GF-D8 (cell line): Measurements from ENCODE around the gene MDGA2.

ENCODE experiments used
- DNase-seq: peaks from one replicate; lab custom pipeline; 2025; lab: John Stamatoyannopoulos, UW

The MDGA2 gene

GRCh38 chr14:47120645-47121044 lies 554.8 kb downstream of the MDGA2 start:
- DNase-seq: no peak

- DNase-seq: no peak
Observed at GRCh38 chr14:47103771-47104170, 571.6 kb downstream of the MDGA2 start.

- no peak for DNase-seq
Observed at GRCh38 chr14:47102472-47102871, 572.9 kb downstream of the MDGA2 start.

- DNase-seq: no peak
Observed at GRCh38 chr14:47085678-47086077, 589.7 kb downstream of the MDGA2 start.

- no peak for DNase-seq
Observed at GRCh38 chr14:47065326-47065725, 610.1 kb downstream of the MDGA2 start.

- DNase-seq: no peak
Observed at GRCh38 chr14:47060050-47060449, 615.4 kb downstream of the MDGA2 start.

GRCh38 chr14:47057364-47057763 lies 618.0 kb downstream of the MDGA2 start:
- no peak for DNase-seq

- no peak for DNase-seq
Observed at GRCh38 chr14:47044841-47045240, 630.6 kb downstream of the MDGA2 start.

GRCh38 chr14:47040550-47040949 lies 634.9 kb downstream of the MDGA2 start:
- no peak for DNase-seq

GRCh38 chr14:47039336-47039735 lies 636.1 kb downstream of the MDGA2 start:
- DNase-seq: no peak

GRCh38 chr14:47022721-47023120 lies 652.7 kb downstream of the MDGA2 start:
- DNase-seq: no peak

GRCh38 chr14:47020500-47020899 lies 654.9 kb downstream of the MDGA2 start:
- no peak for DNase-seq

GRCh38 chr14:47012533-47013280 lies 662.7 kb downstream of the MDGA2 start:
- DNase-seq: no peak

GRCh38 chr14:47009615-47010014 lies 665.8 kb downstream of the MDGA2 start:
- DNase-seq: no peak

- no peak for DNase-seq
Observed at GRCh38 chr14:47008732-47009131, 666.7 kb downstream of the MDGA2 start.

- DNase-seq: no peak
Observed at GRCh38 chr14:46999661-47000060, 675.7 kb downstream of the MDGA2 start.

- no peak for DNase-seq
Observed at GRCh38 chr14:46989566-46989965, 685.8 kb downstream of the MDGA2 start.

GRCh38 chr14:46988312-46988711 lies 687.1 kb downstream of the MDGA2 start:
- DNase-seq: no peak

- no peak for DNase-seq
Observed at GRCh38 chr14:46985529-46986380, 689.6 kb downstream of the MDGA2 start.

- DNase-seq: no peak
Observed at GRCh38 chr14:46973295-46973694, 702.1 kb downstream of the MDGA2 start.

GRCh38 chr14:46964378-46964777 lies 711.0 kb downstream of the MDGA2 start:
- DNase-seq: no peak

- no peak for DNase-seq
Observed at GRCh38 chr14:46951103-46951502, 724.3 kb downstream of the MDGA2 start.

GRCh38 chr14:46940611-46941010 lies 734.8 kb downstream of the MDGA2 start:
- DNase-seq: no peak
